Tibial nerve (tissue), 4 donors: ENCODE data around the gene CCNE1.

Experiments used
- CTCF ChIP-seq, 5 experiments: fragments of 200-600 bp in 3 of 5; fragments of 450-650 bp in 2 of 5; sonication (generic) in 3 of 5; IDR thresholded peaks; one replicate each; pipeline ENCODE4 v1.5.1; 2016 to 2019; ENCODE audit warnings: antibody characterized with exemption in 5 of 5, mild to moderate bottlenecking in 3 of 5, moderate library complexity in 2 of 5
- EP300 ChIP-seq, 2 donors: sonication (generic); formaldehyde crosslinking; IDR thresholded peaks; one replicate each; pipeline ENCODE4 v1.6.1; 2017; ENCODE audit warnings: antibody characterized with exemption in 2 of 2, mild to moderate bottlenecking in 1 of 2
- POLR2A ChIP-seq, 2 donors: fragments of 450-650 bp; IDR thresholded peaks; one replicate each; pipeline ENCODE4 v1.6.1; 2017; ENCODE audit warnings: antibody characterized with exemption in 2 of 2, mild to moderate bottlenecking in 2 of 2, moderate library complexity in 2 of 2

DNA sequence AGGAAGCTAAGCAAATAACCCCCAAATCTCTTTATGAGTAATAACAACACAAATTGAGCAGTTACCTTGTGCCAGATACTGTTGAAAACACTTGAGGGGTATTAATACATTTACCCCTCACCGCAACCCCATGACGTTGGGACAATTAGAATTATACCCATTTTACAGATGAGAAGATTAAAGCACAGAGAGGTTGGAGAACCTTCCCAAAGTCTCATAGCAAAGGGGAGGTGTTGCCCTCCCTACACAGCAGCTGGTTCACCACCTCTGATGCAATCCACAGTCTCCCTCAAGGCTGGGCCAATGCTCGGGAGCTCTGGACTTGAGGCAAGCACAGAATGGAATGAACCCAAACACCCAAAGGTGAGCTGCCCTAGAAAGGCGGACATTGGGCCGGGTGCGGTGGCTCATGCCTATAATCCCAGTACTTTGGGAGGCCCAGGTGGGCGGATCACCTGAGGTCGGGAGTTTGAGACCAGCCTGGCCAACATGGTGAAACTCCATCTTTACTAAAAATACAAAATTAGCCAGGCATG lies 3.9 kb upstream of the CCNE1 start:
- TF ChIP-seq CTCF (IDR thresholded peaks at IDR 0.05): no peak
- TF ChIP-seq POLR2A (IDR thresholded peaks at IDR 0.05): no peak
- TF ChIP-seq EP300 (IDR thresholded peaks at IDR 0.05): no peak
